Neuronal stem cell (in vitro differentiated cells): ENCODE measurements around the gene TACC3.

Experiments
- DNase-seq: peaks from one replicate; pipeline ENCODE4 v3.0.0-alpha.2; 2013; ENCODE audit warnings: low spot score
- H2AFZ ChIP-seq: one replicate; pipeline ENCODE4 v1.6.1; 2013; ENCODE audit warnings: mild to moderate bottlenecking, low read length, inconsistent platforms
- H2AK5ac ChIP-seq: 2 replicates; pipeline ENCODE4 v1.6.1; 2013; ENCODE audit warnings: low read depth, mild to moderate bottlenecking, inconsistent platforms, low read length, moderate library complexity, mixed read lengths
- H2BK120ac ChIP-seq: 2 replicates; pipeline ENCODE4 v1.6.1; 2013; ENCODE audit warnings: low read depth, mild to moderate bottlenecking, inconsistent platforms, low read length, moderate library complexity, mixed read lengths
- H2BK12ac ChIP-seq: one replicate; pipeline ENCODE4 v1.6.1; 2013; ENCODE audit warnings: low read length, inconsistent platforms
- H2BK15ac ChIP-seq: 2 replicates; pipeline ENCODE4 v1.6.1; 2013; ENCODE audit warnings: mild to moderate bottlenecking, low read length, inconsistent platforms, mixed read lengths
- H2BK5ac ChIP-seq: one replicate; pipeline ENCODE4 v1.6.1; 2013; ENCODE audit warnings: inconsistent platforms, mild to moderate bottlenecking, low read length, moderate library complexity
- H3K14ac ChIP-seq: one replicate; pipeline ENCODE4 v1.6.1; 2013; ENCODE audit warnings: low read length, inconsistent platforms
- H3K18ac ChIP-seq: 2 replicates; pipeline ENCODE4 v1.6.1; 2013; ENCODE audit warnings: low read length, inconsistent platforms
- H3K23ac ChIP-seq: 2 replicates; pipeline ENCODE4 v1.6.1; 2013; ENCODE audit warnings: low read depth, mild to moderate bottlenecking, mixed read lengths, low read length, inconsistent platforms; ENCODE audit not compliant: poor library complexity
- H3K27ac ChIP-seq: replicated peaks from 3 replicates; pipeline ENCODE4 v1.5.1; 2013; ENCODE audit warnings: low read length, inconsistent platforms
- H3K27me3 ChIP-seq, 3 experiments: 2 replicates each; pipeline ENCODE4 v1.6.1; 2013; ENCODE audit warnings: low read length in 3 of 3, mild to moderate bottlenecking in 2 of 3, inconsistent platforms in 1 of 3, low read depth in 1 of 3, mixed read lengths in 1 of 3, moderate library complexity in 1 of 3; ENCODE audit not compliant: control insufficient read depth in 3 of 3, insufficient read depth in 3 of 3
- H3K36me3 ChIP-seq, 2 donors: replicated peaks in 1 of 2; 2 replicates each; pipeline ENCODE4 v1.6.1; 2013; ENCODE audit warnings: low read length in 2 of 2; ENCODE audit not compliant: control insufficient read depth in 2 of 2, insufficient read depth in 2 of 2
- H3K4ac ChIP-seq: 2 replicates; pipeline ENCODE4 v1.6.1; 2013; ENCODE audit warnings: inconsistent platforms, mild to moderate bottlenecking, low read length, moderate library complexity
- H3K4me1 ChIP-seq, 2 donors: 1 replicate in 1 of 2; 2 replicates in 1 of 2; pipeline ENCODE4 v1.6.1; 2013; ENCODE audit warnings: low read length in 2 of 2, low read depth in 1 of 2; ENCODE audit not compliant: control insufficient read depth in 2 of 2, insufficient read depth in 1 of 2
- H3K4me2 ChIP-seq: one replicate; pipeline ENCODE4 v1.6.1; 2013; ENCODE audit warnings: mild to moderate bottlenecking, low read length, inconsistent platforms; ENCODE audit not compliant: insufficient read depth, poor library complexity, severe bottlenecking
- H3K4me3 ChIP-seq, 2 donors: 2 replicates each; pipeline ENCODE4 v1.5.1; 2013; ENCODE audit warnings: low read length in 2 of 2, mild to moderate bottlenecking in 2 of 2, inconsistent platforms in 1 of 2, moderate library complexity in 1 of 2
- H3K79me1 ChIP-seq: one replicate; pipeline ENCODE4 v1.6.1; 2013; ENCODE audit warnings: low read depth, mild to moderate bottlenecking, inconsistent platforms, low read length, moderate library complexity
- H3K9ac ChIP-seq: one replicate; pipeline ENCODE4 v1.6.1; 2013; ENCODE audit warnings: mild to moderate bottlenecking, low read depth, low read length, inconsistent platforms; ENCODE audit not compliant: poor library complexity
- H3K9me3 ChIP-seq, 2 donors: replicated peaks in 1 of 2; 2 replicates each; pipeline versions ENCODE3 to v1.6.1; 2013; ENCODE audit warnings: low read length in 2 of 2, mild to moderate bottlenecking in 2 of 2, inconsistent platforms in 1 of 2, low read depth in 1 of 2, mixed read lengths in 1 of 2, moderate library complexity in 1 of 2; ENCODE audit not compliant: control insufficient read depth in 2 of 2, insufficient read depth in 1 of 2
- H4K8ac ChIP-seq: one replicate; pipeline ENCODE4 v1.6.1; 2013; ENCODE audit warnings: low read depth, mild to moderate bottlenecking, inconsistent platforms, low read length, moderate library complexity
- H4K91ac ChIP-seq: one replicate; pipeline ENCODE4 v1.6.1; 2013; ENCODE audit warnings: low read length, low read depth, mild to moderate bottlenecking, inconsistent platforms; ENCODE audit not compliant: poor library complexity
- WGBS, 2 donors: extraction: QIAGEN DNeasy Blood & Tissue Kit; methylation state at CpG; one replicate each; pipeline ENCODE4 v1.1.7; 2013; ENCODE audit warnings: missing lambda C conversion rate in 2 of 2, mixed read lengths in 1 of 2; ENCODE audit not compliant: insufficient read length in 2 of 2, insufficient replicate concordance in 1 of 2; ENCODE audit errors: extremely low coverage in 2 of 2; 5-methylcytosine and 5-hydroxymethylcytosine counted together

TACC3 gene

DNA sequence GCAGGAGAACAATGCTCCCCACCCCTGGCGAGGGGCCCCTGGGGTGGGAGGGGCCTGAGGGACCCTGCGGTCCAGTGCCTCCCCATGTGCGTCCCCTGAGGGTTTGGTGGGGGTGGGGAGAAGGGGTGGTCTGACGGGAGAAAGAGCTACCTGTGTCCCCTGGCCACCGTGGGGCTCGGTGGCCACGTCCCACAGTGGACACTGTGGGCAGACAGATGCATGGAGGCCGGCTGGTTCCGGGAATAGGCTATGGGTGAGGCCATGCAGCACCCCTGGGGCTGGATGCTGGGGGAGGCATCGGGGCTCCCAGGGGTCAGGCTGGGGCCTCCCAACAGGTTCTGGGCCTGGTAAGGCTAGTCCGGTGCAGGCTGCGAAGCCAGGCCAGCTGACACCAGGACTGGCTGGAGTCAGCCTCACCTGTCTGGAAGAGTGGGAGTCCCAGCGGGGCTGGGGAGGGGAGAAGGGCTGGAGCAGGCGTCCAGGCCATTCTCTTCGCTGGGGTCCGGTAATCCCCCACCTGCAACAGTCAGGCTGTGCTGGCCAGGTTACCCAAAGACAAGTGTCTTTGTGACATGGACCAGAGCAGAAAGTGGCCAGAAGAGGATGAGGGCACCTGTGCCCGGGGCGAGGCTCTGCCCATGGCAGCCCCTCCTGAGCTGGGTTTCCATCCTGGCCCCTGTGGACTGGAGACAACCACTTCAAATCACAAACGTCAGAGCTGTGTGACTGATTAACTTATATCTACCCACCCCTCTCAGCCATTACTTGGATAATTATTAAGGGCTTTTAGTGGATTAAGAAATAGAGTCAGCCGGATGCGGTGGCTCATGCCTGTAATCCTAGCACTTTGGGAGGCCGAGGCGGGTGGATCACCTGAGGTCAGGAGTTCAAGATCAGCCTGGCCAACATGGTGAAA, 35.8 kb upstream of the TACC3 start:
- H3K14ac ChIP-seq = no peak overlapping the region
- no peak overlapping the region for H3K4me2 ChIP-seq

DNA sequence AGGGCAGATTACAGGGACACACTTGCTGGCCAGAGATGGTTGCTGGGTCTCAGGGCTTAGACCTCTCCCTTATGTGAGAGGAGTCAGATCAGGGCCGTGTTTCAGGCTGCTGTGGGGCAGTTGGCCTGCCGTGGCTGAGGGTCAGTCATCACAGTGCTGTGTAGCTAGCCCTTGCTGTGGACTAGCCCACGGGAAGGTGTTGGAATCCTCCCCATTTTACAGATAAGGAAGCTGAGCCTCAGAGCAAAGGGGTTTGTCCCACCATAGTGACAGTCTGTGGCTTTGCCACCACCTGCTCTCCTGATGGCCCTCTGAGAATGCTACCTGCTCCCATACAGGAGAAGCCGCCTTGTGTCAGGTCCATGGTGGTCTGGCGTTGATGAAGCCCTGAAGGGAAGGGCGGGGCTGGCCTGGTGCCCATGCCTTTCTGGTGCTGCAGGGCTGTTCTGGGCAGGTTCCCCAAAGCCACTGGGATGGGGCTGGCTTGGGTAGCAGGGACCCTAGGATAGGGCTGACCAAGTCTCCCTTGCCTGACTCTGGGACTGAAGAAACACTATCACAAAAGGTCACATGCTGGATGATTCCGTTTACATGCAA, 34.8 kb upstream of the TACC3 start:
- no peak overlapping the region for H3K4me3 ChIP-seq
- H2BK15ac ChIP-seq = no peak overlapping the region
- H3K4me1 ChIP-seq = peaks cover 0 to 2% of the 10 kb centered on the region in 2 donors
- no peak overlapping the region for H3K18ac ChIP-seq
- no peak overlapping the region for H3K4ac ChIP-seq
- H3K23ac ChIP-seq = no peak overlapping the region
- WGBS, 2 donors = no CpG with 5 or more reads among the region's 7 CpGs
- no peak overlapping the region for H4K91ac ChIP-seq
- peaks cover 0 to 17% (median 14%) of the 10 kb centered on the region in 3 experiments for H3K27me3 ChIP-seq
- H2AK5ac ChIP-seq = no peak overlapping the region
- no peak overlapping the region for H2BK120ac ChIP-seq
- no peak overlapping the region for H3K14ac ChIP-seq
- no peak overlapping the region for H2BK12ac ChIP-seq
- H3K4me2 ChIP-seq = no peak overlapping the region
- peaks cover 1 to 3% of the 10 kb centered on the region in 2 donors for H3K9me3 ChIP-seq
- no peak overlapping the region for H3K27ac ChIP-seq
- H3K9ac ChIP-seq = no peak overlapping the region
- H3K36me3 ChIP-seq = peaks cover 12 to 15% of the 10 kb centered on the region in 2 donors
- no peak for DNase-seq
- no peak overlapping the region for H2AFZ ChIP-seq
- H3K79me1 ChIP-seq = no peaks in the 10 kb centered on the region
- no peak overlapping the region for H2BK5ac ChIP-seq
- H4K8ac ChIP-seq = no peak overlapping the region

More for the DNA sequence above, 35.8 kb upstream of the TACC3 start:
- Histone ChIP-seq H3K4ac (peak overlapping the region; percentile 23), H3K23ac (peak overlapping the region; percentile 93), H3K27ac (no peak overlapping the region), H3K9me3 (peaks cover 1 to 3% of the 10 kb centered on the region in 2 donors), H3K4me3 (peak overlapping the region in 1 of 2 donors; percentile 6), H3K79me1 (peaks cover 3% of the 10 kb centered on the region), H2BK12ac (no peak overlapping the region), H3K18ac (no peak overlapping the region), H2BK15ac (peak overlapping the region; percentile 81), H4K8ac (no peak overlapping the region), H2AFZ (no peak overlapping the region), H2BK5ac (peak overlapping the region; percentile 75), H3K36me3 (peaks cover 2 to 4% of the 10 kb centered on the region in 2 donors), H4K91ac (no peak overlapping the region), H2AK5ac (peak overlapping the region; percentile 97), H3K9ac (no peak overlapping the region), H2BK120ac (no peak overlapping the region), H3K4me1 (peaks cover 0 to 2% of the 10 kb centered on the region in 2 donors), H3K27me3 (peaks cover 0 to 17% (median 14%) of the 10 kb centered on the region in 3 experiments)
- DNase-seq = no peak
- WGBS, 2 donors = no CpG with 5 or more reads among the region's 23 CpGs

DNA sequence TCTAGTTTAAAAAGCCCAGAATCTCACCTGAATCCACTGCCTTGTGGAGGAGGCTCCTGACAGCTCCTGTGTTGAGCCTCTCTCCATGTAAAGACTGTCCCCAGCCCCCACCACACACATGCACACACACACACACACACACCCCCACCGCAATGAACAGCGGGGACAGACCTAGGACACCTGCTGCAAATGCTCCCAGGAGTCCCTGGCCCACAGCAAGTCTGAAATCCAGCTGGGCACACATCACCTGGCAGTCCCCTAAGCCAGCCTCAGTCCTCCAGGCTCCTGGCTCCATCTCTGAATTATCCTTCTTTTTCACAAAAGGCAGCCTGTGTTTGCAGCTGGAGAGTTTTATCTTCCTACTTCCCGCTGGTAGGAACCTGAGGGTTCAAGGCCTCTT, 30.6 kb upstream of the TACC3 start:
- no peak overlapping the region for H2BK5ac ChIP-seq
- H3K18ac ChIP-seq = no peak overlapping the region
- peak overlapping the region; percentile 64 for H3K9ac ChIP-seq
- no peak overlapping the region for H2AK5ac ChIP-seq
- no peaks in the 10 kb centered on the region for H3K4me1 ChIP-seq
- H3K79me1 ChIP-seq = no peaks in the 10 kb centered on the region
- no peak overlapping the region for H3K27ac ChIP-seq
- H3K9me3 ChIP-seq = peaks cover 0 to 1% of the 10 kb centered on the region in 2 donors
- DNase-seq = no peak
- H3K23ac ChIP-seq = peak overlapping the region; percentile 34
- H3K14ac ChIP-seq = no peak overlapping the region
- WGBS, 2 donors = no CpG with 5 or more reads among the region's 3 CpGs
- H4K8ac ChIP-seq = no peak overlapping the region
- H3K4me2 ChIP-seq = no peak overlapping the region
- H3K36me3 ChIP-seq = peaks cover 33 to 56% of the 10 kb centered on the region in 2 donors
- no peak overlapping the region for H3K4me3 ChIP-seq
- H2BK120ac ChIP-seq = no peak overlapping the region
- H2BK15ac ChIP-seq = no peak overlapping the region
- no peak overlapping the region for H2AFZ ChIP-seq
- H2BK12ac ChIP-seq = no peak overlapping the region
- no peaks in the 10 kb centered on the region for H3K27me3 ChIP-seq
- H4K91ac ChIP-seq = no peak overlapping the region
- no peak overlapping the region for H3K4ac ChIP-seq

DNA sequence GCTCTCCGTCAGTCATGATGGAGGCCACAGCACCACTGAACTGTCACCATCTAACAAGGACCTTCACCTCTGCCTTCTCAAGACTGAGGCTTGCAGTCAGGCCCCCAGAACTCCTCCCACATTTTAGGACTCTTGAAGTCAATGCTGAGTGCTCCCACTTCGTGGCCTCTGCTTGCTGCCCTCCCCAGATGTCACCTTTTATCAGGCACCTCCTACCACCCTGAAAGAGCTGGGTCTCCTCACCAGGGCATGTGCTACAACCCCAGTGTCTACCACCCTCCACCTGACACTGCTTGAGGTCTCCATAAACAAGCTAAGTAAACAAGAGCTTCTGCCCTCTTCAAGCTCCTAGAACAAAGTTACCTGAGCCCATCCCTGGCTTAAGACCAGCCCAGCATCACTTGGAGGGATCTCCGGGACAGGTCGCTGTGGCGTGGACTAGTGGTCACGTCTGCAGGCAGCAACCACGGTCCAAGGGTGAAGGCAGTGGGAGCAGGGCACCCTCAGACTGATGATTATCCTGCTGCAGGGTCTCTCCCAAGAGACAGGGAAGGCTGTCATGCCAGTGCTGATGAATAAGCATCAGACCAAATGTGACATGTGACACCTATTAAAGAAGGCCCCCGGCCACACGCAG, 29.5 kb upstream of the TACC3 start:
- Histone ChIP-seq H2BK15ac (no peak overlapping the region), H3K4me3 (no peak overlapping the region), H2BK5ac (no peak overlapping the region), H3K4me1 (no peaks in the 10 kb centered on the region), H2BK120ac (no peak overlapping the region), H2AK5ac (no peak overlapping the region), H3K14ac (no peak overlapping the region), H4K8ac (no peak overlapping the region), H3K36me3 (peaks cover 39 to 67% of the 10 kb centered on the region in 2 donors), H2BK12ac (no peak overlapping the region), H3K18ac (no peak overlapping the region), H3K9ac (peak overlapping the region; percentile 30), H2AFZ (no peak overlapping the region), H3K4me2 (no peak overlapping the region), H3K27me3 (no peaks in the 10 kb centered on the region), H3K23ac (no peak overlapping the region), H3K4ac (no peak overlapping the region), H3K79me1 (no peaks in the 10 kb centered on the region), H3K9me3 (no peaks in the 10 kb centered on the region), H4K91ac (no peak overlapping the region), H3K27ac (no peak overlapping the region)
- WGBS, 2 donors = no CpG with 5 or more reads among the region's 9 CpGs
- no peak for DNase-seq
